Endodermal cell (in vitro differentiated cells): ENCODE measurements around the gene FUT1. TPM values are rescaled to one million over a fixed set of nuclear protein-coding genes. Genes with fewer than 3 reads are reported as not detected.

Experiments
- DNase-seq: peaks from one replicate; pipeline ENCODE4 v3.0.0-alpha.2; 2017
- H3K27ac ChIP-seq: 2 replicates; pipeline ENCODE4 v1.5.1; 2013; ENCODE audit warnings: mild to moderate bottlenecking, low read depth, low read length, moderate library complexity
- H3K27me3 ChIP-seq: 2 replicates; pipeline ENCODE4 v1.6.1; 2013; ENCODE audit warnings: mild to moderate bottlenecking, low read length, moderate library complexity; ENCODE audit not compliant: insufficient read depth, control insufficient read depth, poor library complexity, severe bottlenecking
- H3K36me3 ChIP-seq: 2 replicates; pipeline ENCODE4 v1.7.0; 2013; ENCODE audit warnings: mild to moderate bottlenecking, low read length, moderate library complexity; ENCODE audit not compliant: control insufficient read depth, insufficient read depth
- H3K4me1 ChIP-seq: one replicate; pipeline ENCODE4 v1.7.0; 2013; ENCODE audit warnings: low read length; ENCODE audit not compliant: control insufficient read depth, insufficient read depth
- H3K4me3 ChIP-seq: 2 replicates; pipeline ENCODE4 v1.5.1; 2013; ENCODE audit warnings: mild to moderate bottlenecking, low read length, moderate library complexity
- H3K9ac ChIP-seq: 2 replicates; pipeline ENCODE4 v1.6.1; 2013; ENCODE audit warnings: mild to moderate bottlenecking, low read length, moderate library complexity; ENCODE audit not compliant: poor library complexity, severe bottlenecking; ENCODE audit errors: extremely low read depth
- H3K9me3 ChIP-seq: 2 replicates; pipeline ENCODE4 v1.6.1; 2013; ENCODE audit warnings: mild to moderate bottlenecking, low read length, moderate library complexity; ENCODE audit not compliant: control insufficient read depth
- H3K27ac Mint-ChIP-seq: 2 replicates; pipeline ENCODE4 v1.8.0; 2020; ENCODE audit warnings: mixed read lengths
- H3K27me3 Mint-ChIP-seq: 2 replicates; pipeline ENCODE4 v1.8.0; 2021; ENCODE audit warnings: mild to moderate bottlenecking, mixed read lengths; ENCODE audit not compliant: insufficient read depth
- H3K36me3 Mint-ChIP-seq: 2 replicates; pipeline ENCODE4 v1.8.0; 2020; ENCODE audit warnings: low read depth, mixed read lengths
- H3K4me1 Mint-ChIP-seq: 2 replicates; pipeline ENCODE4 v1.8.0; 2020; ENCODE audit warnings: mixed read lengths
- H3K4me3 Mint-ChIP-seq: 2 replicates; pipeline ENCODE4 v1.8.0; 2020; ENCODE audit warnings: mild to moderate bottlenecking, moderate library complexity, mixed read lengths
- H3K9me3 Mint-ChIP-seq: 2 replicates; pipeline ENCODE4 v1.8.0; 2020; ENCODE audit warnings: mild to moderate bottlenecking, mixed read lengths
- WGBS, 2 experiments: methylation state at CpG; one replicate each; pipeline versions ENCODE4 v1.1.5 to v1.1.7; 2013; ENCODE audit warnings: missing lambda C conversion rate in 2 of 2, mixed read lengths in 1 of 2; ENCODE audit not compliant: insufficient coverage in 1 of 2, insufficient read length in 1 of 2; 5-methylcytosine and 5-hydroxymethylcytosine counted together
- total RNA-seq, 2 donors: library from RNA; stranded (reverse); fragmentation: NEBNext Ultra II Directional in 1 of 2; extraction: Animal tissue kit (Norgen Biotek cat#: 25700) in 1 of 2; gene quantifications; 2 replicates in 1 of 2; 3 replicates in 1 of 2; pipeline ENCODE4 v1.2.1, GENCODE V29; 2021
- TF ChIP-seq, protein P1 (sequence below): fragments of 200-600 bp; sonication (generic); conservative IDR thresholded peaks from 2 replicates; pipeline ENCODE4 v1.5.0; 2021; ENCODE audit warnings: antibody characterized with exemption, mild to moderate bottlenecking

The FUT1 gene
- total RNA-seq, 2 donors from 2014 or later = 5.4 to 6.3 TPM

DNA sequence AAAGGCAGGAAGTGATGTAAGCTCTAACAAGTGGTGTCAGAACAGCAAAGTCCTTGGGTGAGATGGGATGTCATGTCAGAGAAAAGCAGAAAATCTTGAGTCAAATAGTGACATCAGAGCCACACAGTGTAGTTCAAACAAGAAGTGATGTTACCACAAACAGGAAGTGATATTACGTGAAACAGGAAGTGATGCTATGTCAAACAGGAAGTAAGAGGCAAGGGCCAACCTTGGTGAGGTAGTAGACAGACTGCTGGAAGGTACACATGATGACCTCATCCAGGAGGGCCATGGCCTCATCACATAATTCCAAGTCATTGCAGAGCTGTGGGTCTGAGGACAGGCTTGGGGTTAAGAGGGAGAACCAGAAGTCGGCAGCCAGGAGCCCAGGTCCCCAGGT, 25.9 kb downstream of the FUT1 start:
- peaks cover 18% of the 10 kb centered on the region for H3K27me3 Mint-ChIP-seq
- DNase-seq = no peak
- no peaks in the 10 kb centered on the region for H3K9me3 Mint-ChIP-seq
- H3K4me3 Mint-ChIP-seq = no peak overlapping the region
- TF ChIP-seq, protein P1, sequence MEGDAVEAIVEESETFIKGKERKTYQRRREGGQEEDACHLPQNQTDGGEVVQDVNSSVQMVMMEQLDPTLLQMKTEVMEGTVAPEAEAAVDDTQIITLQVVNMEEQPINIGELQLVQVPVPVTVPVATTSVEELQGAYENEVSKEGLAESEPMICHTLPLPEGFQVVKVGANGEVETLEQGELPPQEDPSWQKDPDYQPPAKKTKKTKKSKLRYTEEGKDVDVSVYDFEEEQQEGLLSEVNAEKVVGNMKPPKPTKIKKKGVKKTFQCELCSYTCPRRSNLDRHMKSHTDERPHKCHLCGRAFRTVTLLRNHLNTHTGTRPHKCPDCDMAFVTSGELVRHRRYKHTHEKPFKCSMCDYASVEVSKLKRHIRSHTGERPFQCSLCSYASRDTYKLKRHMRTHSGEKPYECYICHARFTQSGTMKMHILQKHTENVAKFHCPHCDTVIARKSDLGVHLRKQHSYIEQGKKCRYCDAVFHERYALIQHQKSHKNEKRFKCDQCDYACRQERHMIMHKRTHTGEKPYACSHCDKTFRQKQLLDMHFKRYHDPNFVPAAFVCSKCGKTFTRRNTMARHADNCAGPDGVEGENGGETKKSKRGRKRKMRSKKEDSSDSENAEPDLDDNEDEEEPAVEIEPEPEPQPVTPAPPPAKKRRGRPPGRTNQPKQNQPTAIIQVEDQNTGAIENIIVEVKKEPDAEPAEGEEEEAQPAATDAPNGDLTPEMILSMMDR = no peak
- Histone ChIP-seq H3K4me1 (no peaks in the 10 kb centered on the region), H3K27ac (no peak overlapping the region), H3K27me3 (no peaks in the 10 kb centered on the region), H3K36me3 (no peaks in the 10 kb centered on the region), H3K4me3 (no peak overlapping the region), H3K9ac (no peak overlapping the region), H3K9me3 (no peaks in the 10 kb centered on the region)
- no peak overlapping the region for H3K27ac Mint-ChIP-seq
- WGBS, 2 experiments = 88 to 100% methylated on average over 2 of the region's 2 CpGs
- peaks cover 1% of the 10 kb centered on the region for H3K4me1 Mint-ChIP-seq
- H3K36me3 Mint-ChIP-seq = peaks cover 3% of the 10 kb centered on the region

GRCh38 chr19:48724796-48725753, 27.4 kb downstream of the FUT1 start:
- Histone ChIP-seq H3K4me1 (no peaks in the 10 kb centered on the region), H3K36me3 (no peaks in the 10 kb centered on the region), H3K27ac (no peak overlapping the region), H3K27me3 (no peaks in the 10 kb centered on the region), H3K9me3 (no peaks in the 10 kb centered on the region), H3K4me3 (no peak overlapping the region), H3K9ac (no peak overlapping the region)
- Mint-ChIP-seq H3K4me1 (peaks cover 1% of the 10 kb centered on the region), H3K27me3 (peaks cover 5% of the 10 kb centered on the region), H3K4me3 (no peak overlapping the region), H3K36me3 (peaks cover 3% of the 10 kb centered on the region), H3K9me3 (no peaks in the 10 kb centered on the region), H3K27ac (peak overlapping the region; percentile 7)
- TF ChIP-seq, protein P1 = no peak
- DNase-seq = peak; percentile 69
- 64 to 67% methylated on average over 9 to 11 of the region's 11 CpGs for WGBS, 2 experiments

DNA sequence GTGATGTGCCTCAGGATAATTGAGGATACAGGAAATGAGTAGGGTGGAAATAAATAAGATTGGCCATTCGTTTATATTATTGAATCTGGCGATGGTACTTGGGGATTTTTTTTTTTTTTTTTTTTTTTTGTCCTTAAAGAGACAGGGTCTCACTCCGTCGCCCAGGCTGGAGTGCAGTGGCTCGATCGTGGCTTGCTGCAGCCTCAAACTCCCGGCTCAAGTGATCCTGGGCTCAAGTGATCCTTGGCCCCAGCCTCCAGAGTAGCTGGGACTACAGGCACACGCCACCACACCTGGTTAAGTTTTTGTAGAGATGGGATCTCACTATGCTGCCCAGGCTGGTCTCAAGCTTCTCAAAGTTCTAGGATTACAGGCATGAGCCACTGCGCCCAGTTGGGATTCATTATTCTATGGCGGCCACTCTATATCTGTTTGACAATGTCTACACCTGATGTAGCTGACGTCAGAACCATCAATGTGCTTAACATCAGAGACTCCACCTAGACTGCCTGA, 30.2 kb downstream of the FUT1 start:
- Histone ChIP-seq H3K36me3 (no peaks in the 10 kb centered on the region), H3K27ac (no peak overlapping the region), H3K27me3 (no peaks in the 10 kb centered on the region), H3K4me1 (no peaks in the 10 kb centered on the region), H3K4me3 (no peak overlapping the region), H3K9ac (no peak overlapping the region), H3K9me3 (no peaks in the 10 kb centered on the region)
- DNase-seq = no peak
- WGBS, 2 experiments = 92 to 97% methylated on average over 9 to 11 of the region's 11 CpGs
- Mint-ChIP-seq H3K27ac (no peak overlapping the region), H3K4me3 (no peak overlapping the region), H3K36me3 (peaks cover 3% of the 10 kb centered on the region), H3K27me3 (no peaks in the 10 kb centered on the region), H3K9me3 (no peaks in the 10 kb centered on the region), H3K4me1 (peaks cover 12% of the 10 kb centered on the region)
- TF ChIP-seq, protein P1 = no peak
